NCI-H345 treated with DMSO at 0.1 percent for 48 hours (cell line): Measurements from ENCODE around the gene GABBR2.

Experiments used
- DNase-seq: peaks from one replicate; lab custom pipeline; 2025; ENCODE audit not compliant: unreplicated experiment; lab: John Stamatoyannopoulos, UW

The GABBR2 gene

GRCh38 chr9:98549401-98549800 lies 159.3 kb downstream of the GABBR2 start:
- DNase-seq, result no peak

DNA sequence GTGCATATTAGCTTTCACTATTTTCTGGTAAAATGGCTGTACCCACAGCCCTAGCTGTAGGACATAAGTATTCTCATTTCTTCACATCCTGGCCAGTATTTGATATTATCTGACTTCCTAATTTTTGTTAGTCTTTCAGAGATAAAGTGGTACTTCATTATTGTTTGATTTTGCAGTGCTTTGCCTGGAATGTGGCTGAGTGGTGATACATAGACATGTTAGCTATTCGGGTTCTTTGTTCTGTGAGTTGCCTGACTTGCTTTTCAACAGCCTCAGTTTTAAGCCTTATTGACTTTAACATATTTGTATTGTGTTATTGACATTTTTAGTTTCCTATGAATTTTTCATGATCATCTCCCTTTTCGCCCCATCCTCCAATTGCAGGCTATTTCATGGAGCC lies 161.1 kb downstream of the GABBR2 start:
- peak; percentile 13 for DNase-seq

GRCh38 chr9:98545021-98545420 lies 163.7 kb downstream of the GABBR2 start:
- DNase-seq, result no peak

GRCh38 chr9:98541684-98542230 lies 167.0 kb downstream of the GABBR2 start:
- no peak for DNase-seq

DNA sequence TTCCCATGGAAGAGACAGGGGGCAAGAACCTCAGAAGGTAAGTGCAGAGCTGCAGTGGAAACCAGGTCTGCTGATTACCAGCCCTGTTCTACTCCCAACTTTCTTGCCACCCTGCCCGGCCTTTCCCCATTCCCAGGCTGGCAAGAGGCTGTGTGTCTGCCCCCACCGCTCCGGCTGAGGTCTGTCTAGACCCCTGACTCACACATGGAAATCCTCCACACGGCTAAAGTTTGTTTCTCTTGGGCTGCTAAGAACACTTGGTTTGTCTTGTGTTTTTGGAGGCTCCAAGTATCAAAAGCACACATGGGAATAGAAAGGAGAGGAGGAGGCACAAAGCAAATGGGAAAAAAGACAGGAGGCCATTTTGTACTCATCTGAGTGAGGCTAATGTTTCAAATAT lies 168.3 kb downstream of the GABBR2 start:
- DNase-seq, result no peak

DNA sequence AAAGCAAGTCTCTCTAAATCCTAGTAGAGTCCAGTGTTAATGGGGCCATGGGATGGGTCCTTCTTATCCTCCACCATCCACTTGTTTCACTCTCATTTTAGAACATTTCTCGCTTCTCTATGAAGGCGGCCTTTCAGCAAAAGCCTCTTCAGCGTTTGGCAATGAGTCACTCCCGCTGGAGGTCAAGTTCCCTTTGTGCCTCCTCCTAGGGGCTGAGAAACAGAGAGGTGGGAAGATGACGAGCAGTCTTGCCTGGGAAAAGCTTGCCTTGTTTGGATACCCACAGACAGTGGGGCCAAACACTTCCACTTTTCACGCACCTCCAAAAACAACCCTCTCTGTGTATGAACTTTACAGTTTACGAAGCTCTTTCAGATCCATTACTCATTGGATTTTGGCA lies 168.8 kb downstream of the GABBR2 start:
- DNase-seq, result no peak

DNA sequence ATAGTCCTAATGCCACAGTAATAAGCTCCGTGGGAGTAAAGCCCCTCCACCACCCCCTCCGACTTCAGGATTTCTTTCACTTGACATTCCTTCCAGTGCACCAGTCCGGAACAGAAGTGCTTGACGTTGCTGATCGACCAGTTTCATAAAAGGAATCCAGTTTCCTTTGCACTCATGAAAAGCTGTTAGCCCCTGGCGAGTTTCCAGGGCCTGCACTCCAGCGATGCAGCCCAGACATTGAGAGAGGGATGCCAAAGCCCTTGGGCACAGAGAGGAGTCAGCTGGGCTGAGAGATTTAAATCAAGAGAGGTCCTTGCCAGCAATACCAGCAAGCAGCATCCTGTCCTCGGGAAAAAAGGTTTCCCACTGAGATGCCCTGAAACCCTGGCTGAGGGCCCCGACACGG lies 170.1 kb downstream of the GABBR2 start:
- DNase-seq, result peak; percentile 93

DNA sequence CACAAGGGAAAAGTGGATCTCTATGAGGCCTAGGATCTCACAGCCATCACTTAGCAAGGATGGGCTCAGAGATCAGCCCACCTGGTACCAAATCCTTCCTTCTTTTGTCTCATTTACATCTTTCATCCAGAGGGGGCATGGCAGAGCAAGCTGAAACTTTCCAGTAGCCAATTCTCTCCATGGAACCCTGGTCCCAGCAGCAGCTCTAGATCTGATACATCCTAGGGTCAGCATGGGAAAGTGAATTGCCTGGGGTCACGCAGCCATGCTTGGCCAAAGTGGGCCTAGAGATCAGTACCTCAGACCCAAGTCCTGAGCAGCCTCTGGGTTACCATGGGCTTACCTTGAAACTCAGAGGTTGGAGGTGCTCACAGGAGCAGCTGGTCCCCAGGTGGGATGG lies 170.5 kb downstream of the GABBR2 start:
- DNase-seq, result no peak

DNA sequence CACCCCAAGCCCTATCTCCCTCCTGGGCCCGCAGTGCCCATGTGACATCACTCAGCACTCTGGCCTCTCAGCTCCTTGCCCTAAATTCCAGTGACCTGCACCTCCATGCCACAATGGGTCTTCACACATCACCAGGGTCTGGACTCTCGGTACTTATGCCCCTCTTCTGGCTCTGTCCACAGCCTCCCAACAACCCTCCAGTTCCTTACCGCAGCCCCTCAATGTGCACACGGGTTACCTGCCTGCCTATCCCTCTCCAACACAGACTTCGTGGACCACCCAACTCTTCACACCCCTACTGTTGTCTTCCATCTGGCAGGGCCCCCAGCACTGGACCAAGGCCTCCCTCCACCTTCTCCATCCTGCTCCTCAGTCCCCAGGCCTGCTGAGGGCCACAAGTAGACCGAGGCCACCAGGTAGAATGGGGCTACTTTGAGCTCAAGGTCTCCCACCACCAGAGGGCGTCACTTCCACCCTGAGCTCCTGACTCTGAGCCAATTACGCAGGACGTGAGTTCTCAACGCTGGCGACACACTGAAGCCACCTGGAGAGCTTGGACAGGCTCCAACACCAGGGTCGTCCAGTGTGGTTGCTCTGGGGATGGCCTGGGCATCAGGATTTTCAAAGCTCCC lies 172.1 kb downstream of the GABBR2 start:
- DNase-seq, result no peak

GRCh38 chr9:98533866-98534265 lies 174.9 kb downstream of the GABBR2 start:
- DNase-seq, result no peak

- DNase-seq, result no peak
These were observed 175.6 kb downstream of the GABBR2 start for GRCh38 chr9:98533132-98533531.

GRCh38 chr9:98532574-98532973 lies 176.2 kb downstream of the GABBR2 start:
- DNase-seq, result no peak

DNA sequence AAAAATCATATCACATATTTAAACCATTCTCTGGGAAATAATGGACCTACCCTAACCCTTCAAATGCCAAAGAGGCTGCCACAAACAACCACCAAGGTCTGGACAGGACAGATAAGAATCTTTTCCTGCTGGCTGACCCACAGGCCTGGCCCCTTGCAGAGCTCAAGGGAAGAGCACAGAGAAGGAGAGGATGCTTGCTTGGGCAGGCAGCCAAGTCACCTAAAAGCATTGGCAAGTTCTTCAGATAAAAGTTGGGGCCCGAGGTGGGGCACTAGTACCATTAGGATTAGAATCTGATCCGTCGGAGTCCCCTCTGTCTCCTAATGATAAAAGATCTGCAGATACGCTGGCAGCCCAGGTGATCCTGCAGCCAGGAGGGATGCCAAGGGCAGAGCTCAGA lies 176.6 kb downstream of the GABBR2 start:
- DNase-seq, result no peak

DNA sequence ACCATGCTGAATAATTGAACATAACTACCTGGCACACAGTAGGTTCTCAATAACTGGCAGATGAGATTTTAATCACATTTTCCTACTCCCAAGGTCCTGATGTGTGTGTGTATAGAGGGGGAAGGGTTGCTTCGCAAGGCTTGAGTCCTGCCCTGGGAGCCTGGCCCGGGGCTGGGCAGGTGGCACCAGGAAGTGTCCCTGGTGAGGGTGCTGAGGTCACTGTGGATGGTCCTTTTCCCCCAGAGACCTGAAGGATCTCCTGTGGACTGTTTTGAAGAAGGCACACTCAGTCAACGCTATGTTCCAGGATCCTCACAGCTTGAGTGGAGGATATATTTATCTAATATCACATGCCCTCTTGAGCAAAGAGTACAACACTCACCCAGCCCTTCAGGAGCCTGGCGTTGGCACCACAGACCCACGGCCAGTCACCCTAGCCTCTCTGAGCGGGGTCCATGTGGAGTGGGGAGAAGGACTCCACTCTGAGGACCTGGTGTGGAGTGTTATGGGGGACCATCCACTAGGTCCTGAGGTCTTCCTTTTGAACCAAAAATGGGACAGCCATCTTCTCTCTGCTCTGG lies 177.8 kb downstream of the GABBR2 start:
- no peak for DNase-seq

DNA sequence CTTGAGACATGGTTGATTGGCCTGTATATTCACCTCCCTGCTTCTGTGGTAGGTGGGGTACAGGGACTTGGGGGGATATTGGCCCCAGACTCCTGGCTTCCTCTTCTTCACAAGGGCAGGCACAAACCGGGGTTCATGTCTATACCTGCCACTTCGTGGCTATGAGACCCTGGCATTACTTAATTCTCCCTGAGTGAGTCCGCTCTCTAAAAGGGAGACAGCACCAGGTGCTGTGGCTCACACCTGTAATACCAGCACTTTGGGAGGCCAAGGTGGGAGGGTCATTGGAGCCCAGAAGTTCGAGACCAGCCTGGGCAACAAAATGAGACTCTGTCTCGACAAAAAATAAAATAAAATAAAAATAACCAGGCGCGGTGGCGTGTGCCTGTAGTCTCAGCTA lies 178.5 kb downstream of the GABBR2 start:
- DNase-seq, result no peak

- no peak for DNase-seq
These were observed 178.9 kb downstream of the GABBR2 start for GRCh38 chr9:98529841-98530240.

DNA sequence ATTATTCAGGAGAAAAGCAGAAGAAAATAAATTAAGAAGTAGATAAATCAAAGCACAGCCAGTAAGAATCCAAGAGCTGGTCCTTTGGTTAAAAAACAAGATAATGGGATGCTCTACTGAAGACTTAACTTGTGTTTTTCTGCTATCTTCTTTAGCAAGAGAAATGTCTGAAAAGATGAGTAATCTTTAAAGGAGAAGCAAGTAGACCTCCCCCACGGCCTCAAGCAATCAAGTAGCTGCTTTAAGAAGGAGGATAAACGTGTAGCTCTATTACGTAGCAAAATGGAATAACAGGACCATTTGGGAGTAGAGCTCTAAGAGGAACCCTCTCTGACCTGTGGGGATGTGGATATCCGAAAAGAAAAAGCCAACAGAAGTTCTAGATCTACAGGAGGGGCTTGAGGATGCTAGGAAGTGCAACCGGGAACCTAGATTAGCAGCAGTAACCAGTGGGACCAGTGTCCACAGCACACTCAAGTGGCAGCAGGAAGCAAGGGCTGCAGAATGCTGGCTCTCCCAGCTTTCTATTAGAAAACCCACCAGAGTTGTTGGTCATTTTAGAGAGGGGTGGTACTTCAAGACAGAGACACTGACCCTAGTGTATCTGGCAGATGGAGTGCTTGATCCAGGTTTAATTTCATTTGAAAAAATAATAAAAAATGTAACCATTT lies 185.4 kb downstream of the GABBR2 start:
- DNase-seq, result no peak

DNA sequence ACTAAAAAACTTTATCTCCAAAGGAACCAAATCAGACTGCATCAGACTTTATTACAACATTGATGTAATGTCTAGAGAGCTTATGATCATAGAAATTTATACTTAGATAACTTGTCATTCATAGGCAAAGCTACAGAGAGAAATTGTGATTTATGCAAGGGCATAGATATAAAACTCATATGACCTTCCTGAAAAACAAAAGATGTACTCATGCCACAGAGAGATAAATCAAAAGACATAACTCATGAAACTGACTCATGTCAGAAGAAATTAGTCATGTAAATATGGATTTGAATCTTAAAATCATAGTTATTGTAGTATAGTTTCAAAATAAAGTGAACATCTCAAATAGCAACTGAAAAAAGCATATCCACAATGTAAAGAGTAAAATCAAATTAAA lies 186.2 kb downstream of the GABBR2 start:
- no peak for DNase-seq

DNA sequence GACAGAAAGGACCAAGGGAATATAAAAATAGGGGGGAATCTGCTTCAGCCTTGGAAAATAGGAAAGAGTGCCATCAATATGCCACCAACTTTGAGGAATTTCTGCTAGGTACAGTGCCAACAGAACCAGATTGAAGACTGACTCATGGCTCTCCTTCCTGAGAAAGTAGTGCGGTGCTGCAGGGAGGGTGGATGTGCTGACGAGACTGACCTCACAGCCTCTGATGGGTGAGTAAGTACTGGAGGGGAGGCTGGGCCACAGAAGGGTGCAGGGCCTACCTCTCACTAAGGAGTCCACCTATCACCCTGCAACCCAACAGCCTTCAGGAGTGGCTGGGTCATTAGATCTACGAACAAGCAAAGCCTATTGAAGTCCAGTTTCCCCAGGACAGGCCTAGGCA lies 187.6 kb downstream of the GABBR2 start:
- DNase-seq, result no peak

- no peak for DNase-seq
These were observed 188.3 kb downstream of the GABBR2 start for GRCh38 chr9:98520221-98520960.

- DNase-seq, result no peak
These were observed 189.1 kb downstream of the GABBR2 start for GRCh38 chr9:98519641-98520040.

DNA sequence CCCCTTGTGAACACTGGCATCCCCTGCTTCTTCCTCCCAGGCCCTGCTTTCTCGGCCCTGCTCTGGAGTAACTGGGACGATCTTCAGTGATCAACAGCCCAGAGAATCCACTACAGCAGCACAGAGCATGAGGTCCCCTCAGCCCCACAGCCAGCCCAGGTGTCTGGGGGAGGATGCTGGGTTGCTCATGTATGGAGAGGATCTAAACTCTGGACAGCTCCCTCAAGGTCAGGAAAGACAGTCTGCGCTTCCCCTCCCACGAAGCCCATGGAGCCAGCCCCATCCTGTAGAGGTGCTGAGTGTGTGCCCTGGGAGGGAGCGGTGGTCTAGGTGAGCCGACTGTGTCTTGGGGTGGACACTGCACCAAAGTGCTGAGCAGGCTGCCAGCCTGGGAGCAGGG lies 190.2 kb downstream of the GABBR2 start:
- no peak for DNase-seq
